Activated T-helper 17 cell treated with anti-CD3 and anti-CD28 coated beads, Interleukin-2, amount 50 U/mL, for 72 hours (primary cell): ENCODE measurements around the gene SDHAF2. TPM values are rescaled to one million over a fixed set of nuclear protein-coding genes. Genes with fewer than 3 reads are reported as not detected.
"Not testable (repeated sequence)": the region's sequence is repeated elsewhere in the genome, so short reads cannot be mapped to it uniquely, and the experiment has no call there.

Source experiments
- ATAC-seq: fragments of 150-1000 bp; cut with Tn5 transposase; replicated peaks from 2 replicates; pipeline ENCODE4 v1.10.0; 2021; ENCODE audit warnings: mild to moderate bottlenecking, moderate library complexity
- H3K27ac Mint-ChIP-seq: one replicate; pipeline ENCODE4 v1.8.0; 2022; ENCODE audit warnings: mixed read lengths
- H3K27me3 Mint-ChIP-seq: one replicate; pipeline ENCODE4 v1.8.0; 2022; ENCODE audit warnings: mixed read lengths
- H3K36me3 Mint-ChIP-seq: one replicate; pipeline ENCODE4 v1.8.0; 2022; ENCODE audit warnings: low read depth, mild to moderate bottlenecking, mixed read lengths
- H3K4me1 Mint-ChIP-seq: one replicate; pipeline ENCODE4 v1.8.0; 2022; ENCODE audit warnings: mixed read lengths
- H3K4me3 Mint-ChIP-seq: one replicate; pipeline ENCODE4 v1.8.0; 2022; ENCODE audit warnings: mild to moderate bottlenecking, mixed read lengths
- H3K9me3 Mint-ChIP-seq: one replicate; pipeline ENCODE4 v1.8.0; 2022; ENCODE audit warnings: mixed read lengths
- total RNA-seq, 2 donors: library from RNA; stranded (reverse); gene quantifications; one replicate each; pipeline ENCODE4 v1.2.3, GENCODE V29; 2022

The SDHAF2 gene
- total RNA-seq, 2 donors from 2014 or later = 36.9 to 45.5 TPM

DNA sequence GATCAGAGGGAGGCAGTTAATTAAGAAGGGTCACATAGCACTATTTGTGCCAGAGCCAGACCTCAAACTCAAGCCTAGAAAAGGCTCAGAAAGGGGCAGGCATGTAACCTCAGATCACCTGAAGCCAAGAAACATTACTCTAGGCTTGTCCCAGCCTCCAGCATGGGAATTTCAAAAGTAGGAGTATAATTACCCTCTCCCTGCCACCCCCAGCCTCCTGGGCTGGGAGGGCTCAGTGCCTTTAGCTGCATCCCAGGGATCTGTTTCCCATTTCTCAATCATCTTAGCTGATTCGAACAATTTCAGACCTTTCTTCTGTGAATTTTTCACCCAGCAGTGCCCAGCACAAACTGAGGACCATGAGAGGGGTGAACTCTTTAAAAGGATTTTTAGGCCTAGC lies 45.5 kb downstream of the SDHAF2 start:
- Mint-ChIP-seq H3K4me3 (no peak overlapping the region), H3K27me3 (no peaks in the 10 kb centered on the region), H3K9me3 (no peaks in the 10 kb centered on the region), H3K4me1 (peaks cover 8% of the 10 kb centered on the region), H3K27ac (no peak overlapping the region), H3K36me3 (peaks cover 22% of the 10 kb centered on the region)
- ATAC-seq = no peak

DNA sequence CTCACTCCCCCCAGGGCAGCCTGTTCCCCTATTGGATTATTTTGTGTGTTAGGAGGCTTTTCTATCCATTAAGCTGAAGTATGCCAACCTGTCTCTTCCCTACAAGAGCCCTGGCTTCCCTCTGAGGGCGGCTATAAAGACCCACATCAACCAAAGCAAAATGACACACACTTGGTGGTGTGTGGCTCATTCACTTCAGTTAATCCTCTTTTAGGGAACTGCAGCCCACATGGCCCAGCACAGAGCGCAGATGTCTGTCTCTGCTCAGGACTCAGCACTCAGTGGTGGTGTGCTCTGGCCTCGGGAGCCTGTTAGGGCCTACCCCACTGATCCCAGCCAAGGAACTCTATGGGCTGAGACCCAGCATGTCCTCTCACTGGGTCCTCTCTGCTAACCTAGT lies 46.4 kb downstream of the SDHAF2 start:
- peaks cover 11% of the 10 kb centered on the region for H3K4me1 Mint-ChIP-seq
- ATAC-seq = no peak
- peaks cover 13% of the 10 kb centered on the region for H3K36me3 Mint-ChIP-seq
- H3K4me3 Mint-ChIP-seq = no peak overlapping the region
- peaks cover 2% of the 10 kb centered on the region for H3K27me3 Mint-ChIP-seq
- H3K27ac Mint-ChIP-seq = no peak overlapping the region
- H3K9me3 Mint-ChIP-seq = no peaks in the 10 kb centered on the region

DNA sequence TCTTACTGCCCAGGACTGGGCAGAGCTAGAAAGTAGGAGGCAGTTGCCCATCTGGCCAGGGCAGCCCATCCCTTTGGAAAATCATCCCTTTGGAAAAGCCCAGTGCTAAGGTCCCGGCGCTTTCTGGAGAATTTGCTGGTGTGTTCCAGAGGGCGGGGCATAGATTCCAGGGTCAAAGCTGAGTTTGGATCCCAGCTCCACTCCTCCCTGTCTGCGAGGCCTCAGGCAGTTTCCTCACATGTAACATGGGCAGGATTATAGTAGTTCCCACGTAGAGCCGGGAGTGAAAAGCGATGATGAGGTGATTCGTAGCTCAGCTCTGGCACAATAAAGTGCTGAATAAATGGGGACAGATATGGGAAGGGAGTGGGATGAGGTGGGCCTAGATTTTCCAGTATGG lies 47.2 kb downstream of the SDHAF2 start:
- H3K9me3 Mint-ChIP-seq = no peaks in the 10 kb centered on the region
- H3K4me3 Mint-ChIP-seq = no peak overlapping the region
- H3K36me3 Mint-ChIP-seq = peaks cover 13% of the 10 kb centered on the region
- ATAC-seq = no peak
- peaks cover 13% of the 10 kb centered on the region for H3K4me1 Mint-ChIP-seq
- peaks cover 4% of the 10 kb centered on the region for H3K27me3 Mint-ChIP-seq
- H3K27ac Mint-ChIP-seq = no peak overlapping the region

DNA sequence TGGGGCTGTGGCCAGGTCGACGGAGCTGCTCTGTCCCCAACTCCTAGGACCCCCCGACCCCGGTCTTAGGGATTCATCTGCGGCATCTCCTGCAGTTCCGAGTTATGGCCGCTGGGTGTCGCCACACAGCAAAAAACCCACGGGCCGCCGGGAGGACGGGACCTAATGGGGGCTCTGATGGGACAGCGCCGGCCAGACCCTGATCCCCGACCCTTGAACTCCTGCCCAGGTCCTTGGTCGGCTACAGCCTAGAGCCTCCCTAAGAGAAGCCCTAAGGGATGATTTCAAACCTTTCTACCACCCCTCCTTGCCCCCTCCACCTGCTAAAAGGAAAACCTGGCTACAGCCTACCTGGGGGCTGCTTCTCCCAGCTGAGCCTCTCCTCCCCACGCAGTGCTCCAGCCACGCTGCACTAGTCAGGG lies 47.8 kb downstream of the SDHAF2 start:
- H3K27me3 Mint-ChIP-seq = peaks cover 4% of the 10 kb centered on the region
- no peak overlapping the region for H3K4me3 Mint-ChIP-seq
- peaks cover 11% of the 10 kb centered on the region for H3K36me3 Mint-ChIP-seq
- no peak overlapping the region for H3K27ac Mint-ChIP-seq
- H3K4me1 Mint-ChIP-seq = peaks cover 13% of the 10 kb centered on the region
- ATAC-seq = peak; percentile 19
- H3K9me3 Mint-ChIP-seq = no peaks in the 10 kb centered on the region

DNA sequence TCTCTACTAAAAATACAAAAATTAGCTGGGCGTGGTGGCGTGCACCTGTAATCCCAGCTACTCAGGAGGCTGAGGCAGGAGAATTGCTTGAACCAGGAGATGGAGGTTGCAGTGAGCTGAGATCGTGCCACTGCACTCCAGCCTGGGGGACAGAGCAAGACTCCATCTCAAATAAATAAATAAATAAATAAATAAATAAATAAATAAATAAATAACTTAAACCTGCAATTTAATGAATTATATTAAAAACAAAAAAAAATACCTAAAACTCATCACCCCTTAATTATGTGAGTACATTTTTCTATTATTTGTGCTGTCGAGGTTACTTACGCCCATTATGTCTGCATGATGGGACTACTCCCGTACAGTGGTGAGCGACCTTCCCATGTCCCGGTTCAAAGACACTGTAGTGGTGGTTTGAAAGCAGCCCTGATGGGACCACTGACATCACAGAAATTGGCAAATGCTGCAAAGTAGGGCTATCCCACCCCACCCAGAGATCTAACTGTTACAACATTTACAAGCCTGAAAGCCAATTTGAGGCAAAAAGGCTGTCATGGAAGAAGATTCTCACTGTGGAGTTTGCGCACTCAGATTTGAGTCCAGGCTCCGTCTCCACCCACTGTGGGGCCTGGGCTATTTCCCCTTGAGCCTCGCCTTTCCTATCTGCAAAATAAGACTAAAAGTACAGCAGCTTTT lies 49.6 kb downstream of the SDHAF2 start:
- H3K9me3 Mint-ChIP-seq, ATAC-seq, H3K4me1 Mint-ChIP-seq, H3K4me3 Mint-ChIP-seq, H3K36me3 Mint-ChIP-seq, H3K27ac Mint-ChIP-seq, H3K27me3 Mint-ChIP-seq: not testable (repeated sequence)

DNA sequence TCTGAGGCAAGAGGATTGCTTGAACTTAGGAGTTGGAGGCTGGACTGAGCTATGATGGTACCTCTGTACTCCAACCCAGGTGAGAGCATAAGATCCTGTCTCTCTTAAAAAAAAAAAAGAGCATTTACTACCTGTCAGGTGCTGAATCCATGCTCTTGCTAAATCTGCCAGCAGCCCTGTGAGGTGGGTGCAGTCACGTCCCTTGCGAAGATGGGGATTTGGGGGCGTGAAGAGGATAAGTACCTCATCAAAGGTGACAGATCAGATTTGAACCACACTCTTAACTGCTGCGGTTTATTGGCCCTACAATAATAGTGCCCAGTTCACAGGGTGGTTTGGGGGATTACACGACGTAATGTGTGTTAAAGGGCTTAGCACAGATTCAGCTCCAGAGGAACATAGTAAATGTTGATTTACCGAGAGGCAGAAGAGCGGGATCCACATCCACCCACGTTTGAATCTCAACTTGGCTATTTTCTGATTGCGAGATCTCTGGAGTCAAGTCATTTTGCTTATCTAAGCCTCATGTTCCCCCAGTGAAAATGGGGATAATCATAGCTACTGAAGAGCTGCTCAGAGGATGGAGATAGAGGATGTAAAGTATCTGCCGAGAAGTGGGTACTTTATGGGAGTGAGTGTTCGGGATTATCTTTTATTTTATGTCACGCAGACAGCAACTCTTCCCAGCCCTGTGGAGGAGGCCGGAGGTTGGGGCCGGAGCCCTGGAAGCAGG lies 50.5 kb downstream of the SDHAF2 start:
- no peak overlapping the region for H3K4me3 Mint-ChIP-seq
- no peaks in the 10 kb centered on the region for H3K9me3 Mint-ChIP-seq
- no peak for ATAC-seq
- H3K27ac Mint-ChIP-seq = peak overlapping the region; percentile 36
- peaks cover 4% of the 10 kb centered on the region for H3K27me3 Mint-ChIP-seq
- peaks cover 5% of the 10 kb centered on the region for H3K4me1 Mint-ChIP-seq
- H3K36me3 Mint-ChIP-seq = no peaks in the 10 kb centered on the region

DNA sequence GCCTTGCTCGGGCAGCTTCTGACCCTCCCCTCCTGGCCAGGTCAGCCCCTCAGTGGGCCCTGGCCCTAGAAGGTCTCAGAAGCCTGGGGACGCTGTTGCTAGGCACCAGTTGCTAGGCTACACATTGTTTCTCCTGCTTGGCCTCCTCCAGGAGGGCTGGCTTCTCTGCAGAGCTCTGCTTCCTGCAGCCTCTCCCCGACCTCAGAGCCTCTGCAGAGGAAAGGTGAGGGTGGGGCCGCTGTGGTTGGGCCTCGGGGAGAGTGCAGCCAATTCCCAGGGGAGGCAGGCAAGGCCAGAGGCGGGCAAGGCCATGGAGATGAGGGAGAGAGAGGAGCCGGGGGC lies 51.0 kb downstream of the SDHAF2 start:
- Mint-ChIP-seq H3K4me3 (no peak overlapping the region), H3K36me3 (no peaks in the 10 kb centered on the region), H3K9me3 (no peaks in the 10 kb centered on the region), H3K27ac (peak overlapping the region; percentile 36), H3K27me3 (peaks cover 4% of the 10 kb centered on the region), H3K4me1 (peaks cover 5% of the 10 kb centered on the region)
- no peak for ATAC-seq

DNA sequence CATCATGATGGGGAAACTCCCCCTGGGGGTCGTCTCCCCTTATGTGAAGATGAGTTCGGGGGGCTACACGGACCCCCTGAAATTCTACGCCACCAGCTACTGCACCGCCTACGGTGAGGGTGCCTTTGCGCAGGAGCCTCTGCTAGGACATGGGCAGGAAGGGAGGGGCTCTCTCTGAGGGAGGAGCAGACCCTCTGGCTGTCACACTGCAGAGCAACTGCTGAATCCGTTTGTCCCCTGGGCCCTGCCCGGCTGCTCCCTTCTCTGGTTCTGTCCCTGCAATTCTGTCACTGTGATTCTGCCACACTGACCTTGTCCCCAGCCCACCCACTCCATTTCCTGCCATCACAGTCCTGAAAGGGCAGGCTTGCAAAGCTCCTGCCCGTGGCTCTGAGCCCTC lies 51.9 kb downstream of the SDHAF2 start:
- no peak overlapping the region for H3K4me3 Mint-ChIP-seq
- no peak overlapping the region for H3K27ac Mint-ChIP-seq
- H3K36me3 Mint-ChIP-seq = no peaks in the 10 kb centered on the region
- no peak for ATAC-seq
- H3K9me3 Mint-ChIP-seq = no peaks in the 10 kb centered on the region
- H3K4me1 Mint-ChIP-seq = peaks cover 5% of the 10 kb centered on the region
- peaks cover 4% of the 10 kb centered on the region for H3K27me3 Mint-ChIP-seq

DNA sequence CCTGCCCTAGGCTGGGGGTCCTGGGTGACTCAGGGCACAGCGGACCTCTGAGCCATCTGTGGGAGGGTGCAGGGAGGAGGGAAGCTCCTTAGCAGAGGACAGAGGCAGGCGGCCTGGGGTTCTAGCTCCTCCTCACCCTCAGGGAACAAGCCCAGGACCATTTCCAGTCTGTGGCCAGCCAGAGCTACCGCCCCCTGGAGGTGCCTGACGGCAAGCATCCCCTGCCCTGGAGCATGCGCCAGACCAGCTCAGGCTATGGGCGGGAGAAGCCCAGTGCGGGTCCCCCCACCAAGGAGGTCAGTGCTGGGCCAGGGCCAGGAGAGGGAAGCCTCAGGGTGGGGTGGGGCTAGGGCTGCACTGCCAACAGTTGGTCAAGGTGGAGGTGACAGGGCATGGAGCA lies 52.6 kb downstream of the SDHAF2 start:
- Mint-ChIP-seq H3K4me1 (peaks cover 5% of the 10 kb centered on the region), H3K4me3 (no peak overlapping the region), H3K27me3 (peaks cover 4% of the 10 kb centered on the region), H3K36me3 (no peaks in the 10 kb centered on the region), H3K27ac (no peak overlapping the region), H3K9me3 (no peaks in the 10 kb centered on the region)
- peak; percentile 61 for ATAC-seq

DNA sequence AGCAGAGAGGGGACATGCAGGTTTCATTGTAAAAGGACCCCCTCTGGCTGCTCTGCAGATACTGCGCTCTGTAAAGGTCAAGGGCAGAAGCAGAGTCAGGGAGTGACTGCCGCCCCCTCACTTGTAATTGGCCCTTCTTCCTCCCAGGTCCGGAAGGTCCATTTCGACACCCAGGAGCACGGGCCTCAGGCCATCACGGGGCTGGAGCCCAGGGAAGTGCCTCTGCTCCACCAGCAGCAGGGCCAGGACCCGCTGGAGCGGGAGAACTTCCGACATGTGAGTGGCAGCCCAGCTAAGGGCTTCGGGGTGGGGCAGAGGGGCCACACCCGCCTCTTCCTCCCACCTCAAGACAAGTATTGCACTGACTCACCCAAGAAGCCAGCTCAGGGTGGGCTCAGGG lies 54.6 kb downstream of the SDHAF2 start:
- H3K27ac Mint-ChIP-seq = no peak overlapping the region
- peaks cover 4% of the 10 kb centered on the region for H3K27me3 Mint-ChIP-seq
- no peak overlapping the region for H3K4me3 Mint-ChIP-seq
- ATAC-seq = no peak
- H3K36me3 Mint-ChIP-seq = no peaks in the 10 kb centered on the region
- no peaks in the 10 kb centered on the region for H3K9me3 Mint-ChIP-seq
- H3K4me1 Mint-ChIP-seq = peaks cover 5% of the 10 kb centered on the region

DNA sequence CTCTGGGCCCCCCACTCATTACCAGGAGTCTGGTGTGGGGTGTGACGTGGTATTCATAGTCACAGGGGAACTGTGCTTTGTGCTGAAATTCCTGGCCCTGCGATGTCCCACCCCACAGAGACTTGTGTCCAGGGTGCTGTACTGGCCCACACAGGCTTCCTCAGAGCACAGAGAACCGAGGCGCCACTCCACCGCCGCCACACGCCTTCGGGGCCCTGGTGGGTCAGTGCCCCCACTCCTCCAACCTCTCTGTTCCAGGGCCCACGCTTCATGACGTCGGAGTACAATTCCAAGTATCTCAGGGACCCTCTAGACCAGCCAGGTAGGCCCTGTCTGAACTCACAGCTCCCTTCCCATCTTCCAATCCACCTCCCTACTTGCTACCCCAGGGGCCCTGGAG lies 55.2 kb downstream of the SDHAF2 start:
- no peaks in the 10 kb centered on the region for H3K36me3 Mint-ChIP-seq
- H3K9me3 Mint-ChIP-seq = no peaks in the 10 kb centered on the region
- H3K27me3 Mint-ChIP-seq = peaks cover 4% of the 10 kb centered on the region
- no peak overlapping the region for H3K27ac Mint-ChIP-seq
- no peak for ATAC-seq
- H3K4me1 Mint-ChIP-seq = peaks cover 5% of the 10 kb centered on the region
- no peak overlapping the region for H3K4me3 Mint-ChIP-seq

DNA sequence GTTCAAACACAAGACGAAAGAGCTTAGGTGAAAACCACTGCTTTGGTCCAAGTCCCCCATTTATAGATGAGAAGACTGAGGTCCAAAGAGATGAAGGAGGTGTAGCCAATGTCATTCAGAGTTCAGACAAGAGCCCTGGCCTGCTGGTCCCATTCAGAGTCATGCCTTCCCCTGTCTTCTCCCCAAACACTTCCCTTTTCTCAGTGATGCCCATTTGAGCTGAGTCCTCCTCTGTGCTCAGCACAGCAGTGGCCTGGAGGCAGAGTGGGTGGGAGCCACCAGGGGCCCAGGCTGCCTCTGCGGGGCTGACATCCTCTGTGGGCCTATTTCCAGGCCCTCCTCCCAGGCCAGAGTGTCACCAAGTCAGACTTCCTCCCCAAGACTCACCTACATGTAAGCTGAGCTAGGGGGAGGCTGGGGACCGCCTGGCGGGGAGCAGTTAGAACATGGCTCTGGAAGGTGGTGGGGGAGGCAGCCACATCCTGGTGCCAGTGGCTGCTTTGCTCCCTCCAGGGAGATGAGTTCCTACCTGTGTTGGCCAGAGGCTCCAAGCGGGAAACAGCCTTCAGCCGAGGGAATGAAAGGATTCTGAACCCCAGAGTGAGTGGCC lies 56.2 kb downstream of the SDHAF2 start:
- Mint-ChIP-seq H3K4me1 (peaks cover 5% of the 10 kb centered on the region), H3K9me3 (no peaks in the 10 kb centered on the region), H3K4me3 (no peak overlapping the region), H3K27ac (no peak overlapping the region), H3K27me3 (peaks cover 4% of the 10 kb centered on the region), H3K36me3 (no peaks in the 10 kb centered on the region)
- no peak for ATAC-seq

DNA sequence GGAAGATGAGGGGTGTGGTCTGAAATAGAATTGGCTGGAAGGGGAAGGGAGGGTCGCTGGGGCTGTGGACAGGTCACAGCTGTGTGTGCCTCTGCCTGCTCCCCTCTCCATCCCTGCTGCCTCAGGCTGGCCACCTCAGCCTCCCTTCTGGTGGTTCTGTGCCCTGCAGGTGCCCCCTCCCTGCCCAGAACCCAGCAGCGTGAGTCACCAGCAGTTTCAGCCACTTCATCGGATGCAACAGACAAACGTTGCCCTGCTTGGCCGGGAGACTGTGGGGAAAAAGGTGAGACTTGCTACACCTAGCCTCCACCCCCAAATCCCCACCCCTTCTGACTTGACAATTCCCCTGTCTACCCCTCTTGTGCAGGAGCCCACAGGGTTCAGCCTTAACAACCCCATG lies 56.9 kb downstream of the SDHAF2 start:
- H3K27ac Mint-ChIP-seq = no peak overlapping the region
- peak; percentile 43 for ATAC-seq

DNA sequence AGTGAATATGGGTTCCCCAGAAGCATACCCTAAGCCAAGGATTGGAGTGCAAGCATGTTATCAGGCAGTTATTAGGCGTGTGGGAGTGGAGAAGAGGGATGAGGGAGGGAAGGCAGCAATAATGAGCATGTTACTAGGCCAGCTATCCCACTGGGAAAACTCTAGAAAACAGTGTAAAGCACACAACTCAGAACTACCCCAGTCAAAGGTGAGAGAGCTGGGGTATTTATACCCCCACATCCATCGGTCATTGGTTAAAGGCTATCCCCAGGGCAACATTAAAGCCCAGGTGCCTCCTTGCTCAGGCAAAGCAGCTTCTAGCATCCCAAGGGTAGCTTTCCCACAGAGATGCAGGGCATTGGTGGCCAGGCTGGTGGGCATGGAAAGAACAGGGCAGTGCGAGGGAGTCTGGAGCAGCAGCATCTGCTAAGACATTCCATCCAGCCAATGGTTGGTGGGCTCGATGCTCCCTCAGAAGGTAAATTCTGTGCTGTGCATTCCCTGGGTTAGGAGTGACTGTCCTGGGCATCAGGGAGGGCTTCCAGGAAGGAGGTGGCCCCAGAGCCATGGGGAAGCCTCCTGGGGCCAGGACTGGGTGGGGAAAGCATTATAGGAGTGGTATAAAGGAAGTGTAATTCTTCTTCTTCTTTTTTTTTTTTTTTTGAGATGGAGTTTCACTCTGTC lies 57.6 kb downstream of the SDHAF2 start:
- ATAC-seq = no peak
- no peaks in the 10 kb centered on the region for H3K9me3 Mint-ChIP-seq
- no peaks in the 10 kb centered on the region for H3K36me3 Mint-ChIP-seq
- H3K4me3 Mint-ChIP-seq = no peak overlapping the region
- no peak overlapping the region for H3K27ac Mint-ChIP-seq
- no peaks in the 10 kb centered on the region for H3K4me1 Mint-ChIP-seq
- peaks cover 3% of the 10 kb centered on the region for H3K27me3 Mint-ChIP-seq

More for the DNA sequence above, 56.9 kb downstream of the SDHAF2 start:
- Mint-ChIP-seq H3K36me3 (no peaks in the 10 kb centered on the region), H3K4me1 (no peaks in the 10 kb centered on the region), H3K27me3 (no peaks in the 10 kb centered on the region), H3K4me3 (no peak overlapping the region), H3K9me3 (no peaks in the 10 kb centered on the region)
